GM12801 (cell line): Measurements from ENCODE around the gene PDE4D.

Experiments
- TF ChIP-seq, protein P1 (sequence below): IDR thresholded peaks from one replicate; pipeline ENCODE4 v1.5.1; 2011; ENCODE audit warnings: control low read depth; ENCODE audit not compliant: insufficient read length; ENCODE audit errors: extremely low read depth

Gene PDE4D

GRCh38 chr5:59354274-59354673 lies 539.3 kb downstream of the PDE4D start:
- TF ChIP-seq, protein P1, sequence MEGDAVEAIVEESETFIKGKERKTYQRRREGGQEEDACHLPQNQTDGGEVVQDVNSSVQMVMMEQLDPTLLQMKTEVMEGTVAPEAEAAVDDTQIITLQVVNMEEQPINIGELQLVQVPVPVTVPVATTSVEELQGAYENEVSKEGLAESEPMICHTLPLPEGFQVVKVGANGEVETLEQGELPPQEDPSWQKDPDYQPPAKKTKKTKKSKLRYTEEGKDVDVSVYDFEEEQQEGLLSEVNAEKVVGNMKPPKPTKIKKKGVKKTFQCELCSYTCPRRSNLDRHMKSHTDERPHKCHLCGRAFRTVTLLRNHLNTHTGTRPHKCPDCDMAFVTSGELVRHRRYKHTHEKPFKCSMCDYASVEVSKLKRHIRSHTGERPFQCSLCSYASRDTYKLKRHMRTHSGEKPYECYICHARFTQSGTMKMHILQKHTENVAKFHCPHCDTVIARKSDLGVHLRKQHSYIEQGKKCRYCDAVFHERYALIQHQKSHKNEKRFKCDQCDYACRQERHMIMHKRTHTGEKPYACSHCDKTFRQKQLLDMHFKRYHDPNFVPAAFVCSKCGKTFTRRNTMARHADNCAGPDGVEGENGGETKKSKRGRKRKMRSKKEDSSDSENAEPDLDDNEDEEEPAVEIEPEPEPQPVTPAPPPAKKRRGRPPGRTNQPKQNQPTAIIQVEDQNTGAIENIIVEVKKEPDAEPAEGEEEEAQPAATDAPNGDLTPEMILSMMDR = no peak

DNA sequence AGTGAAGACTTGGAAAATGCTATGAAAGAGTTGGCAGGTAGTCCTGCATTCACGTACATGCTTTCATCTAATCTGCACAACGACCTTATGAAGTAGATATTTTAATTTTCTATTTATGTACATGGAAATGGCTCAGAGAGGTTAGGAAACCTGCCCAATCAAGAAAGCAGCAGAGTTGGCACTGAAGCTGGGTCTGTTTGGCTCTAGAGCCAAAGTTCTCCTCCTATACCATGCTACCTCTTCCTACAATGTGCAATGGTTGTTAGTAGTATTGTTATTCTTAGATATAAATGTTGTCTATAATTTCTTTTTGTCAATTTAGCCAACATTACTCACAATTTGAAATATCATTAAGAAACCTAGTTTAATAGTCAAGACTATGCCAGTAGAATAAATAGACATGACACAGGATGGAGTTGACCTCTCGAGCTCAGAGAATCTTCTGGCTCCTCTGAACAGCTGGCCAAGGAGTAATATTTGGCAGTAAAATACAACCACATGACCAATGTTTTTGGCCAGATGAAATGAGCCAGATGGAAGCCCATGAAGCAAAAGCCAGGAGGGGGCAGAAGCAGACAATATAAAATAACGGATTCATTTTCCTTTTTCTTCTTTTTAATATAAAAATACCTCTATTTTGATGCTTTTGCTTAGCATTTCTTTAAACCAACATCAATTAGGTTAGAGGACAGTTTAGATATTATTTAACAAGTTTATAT lies 542.3 kb downstream of the PDE4D start:
- TF ChIP-seq, protein P1 = no peak

GRCh38 chr5:59348189-59348588 lies 545.3 kb downstream of the PDE4D start:
- TF ChIP-seq, protein P1 = no peak

- TF ChIP-seq, protein P1 = no peak
These were observed 546.5 kb downstream of the PDE4D start for GRCh38 chr5:59346982-59347381.

GRCh38 chr5:59346514-59346913 lies 547.0 kb downstream of the PDE4D start:
- TF ChIP-seq, protein P1 = no peak

GRCh38 chr5:59342181-59342580 lies 551.3 kb downstream of the PDE4D start:
- TF ChIP-seq, protein P1 = no peak

GRCh38 chr5:59341760-59342159 lies 551.8 kb downstream of the PDE4D start:
- TF ChIP-seq, protein P1 = no peak
